Type B pancreatic cell (in vitro differentiated cells): ENCODE measurements around the gene PJVK. TPM values are rescaled to one million over a fixed set of nuclear protein-coding genes. Genes with fewer than 3 reads are reported as not detected.

ENCODE experiments used
- DNase-seq: peaks from one replicate; pipeline ENCODE4 v3.0.0; 2021; ENCODE audit warnings: mixed read lengths; ENCODE audit not compliant: unreplicated experiment; ENCODE audit errors: extremely low spot score
- H3K27ac Mint-ChIP-seq: 2 replicates; pipeline ENCODE4 v1.8.0; 2021; ENCODE audit warnings: mild to moderate bottlenecking, mixed read lengths
- H3K27me3 Mint-ChIP-seq: 2 replicates; pipeline ENCODE4 v1.8.0; 2021; ENCODE audit warnings: mixed read lengths
- H3K36me3 Mint-ChIP-seq: 2 replicates; pipeline ENCODE4 v1.8.0; 2021; ENCODE audit warnings: mixed read lengths
- H3K4me1 Mint-ChIP-seq: one replicate; pipeline ENCODE4 v1.8.0; 2021; ENCODE audit warnings: mixed read lengths; ENCODE audit not compliant: unreplicated experiment
- H3K4me3 Mint-ChIP-seq: 2 replicates; pipeline ENCODE4 v1.8.0; 2021; ENCODE audit warnings: mild to moderate bottlenecking, mixed read lengths
- H3K9me3 Mint-ChIP-seq: 2 replicates; pipeline ENCODE4 v1.8.0; 2021; ENCODE audit warnings: mixed read lengths
- long read RNA-seq: library from polyadenylated mRNA; unstranded; transcript quantifications from one replicate; pipeline ENCODE4 v2.0.0, GENCODE V29; 2020
- total RNA-seq: library from RNA; stranded (reverse); gene quantifications from 2 replicates; pipeline ENCODE4 v1.2.1, GENCODE V29; 2021; ENCODE audit warnings: low replicate concordance
- TF ChIP-seq, protein P1 (sequence below): fragments of 200-600 bp; sonication (generic); conservative IDR thresholded peaks from 2 replicates; pipeline ENCODE4 v1.5.0; 2021; ENCODE audit warnings: antibody characterized with exemption, mild to moderate bottlenecking

PJVK gene
- total RNA-seq: 2.3 and 8.0 TPM in 2 replicates
- long read RNA-seq, partial matches to known transcripts: 0 of 2 reads
- long read RNA-seq, other reads (novel, unspliced or antisense): 2 of 2 reads

GRCh38 chr2:178450774-178451525, at the start of gene PJVK, which contains the start of gene PRKRA:
Gene PJVK, plus strand, starts transcription at chr2:178451378. Its CDS starts 2,032 bp downstream, at chr2:178453410.
Gene PRKRA, minus strand, starts transcription at chr2:178451175. Its CDS starts 145 bp downstream, at chr2:178451030.
- Mint-ChIP-seq H3K4me1 (peaks cover 33% of the 10 kb centered on the region), H3K9me3 (no peaks in the 10 kb centered on the region), H3K36me3 (peaks cover 15% of the 10 kb centered on the region), H3K4me3 (peak within 1 kb of the TSS; percentile 97), H3K27ac (peak within 1 kb of the TSS; percentile 100), H3K27me3 (no peaks in the 10 kb centered on the region)
- DNase-seq: peak; percentile 100
- TF ChIP-seq, protein P1, sequence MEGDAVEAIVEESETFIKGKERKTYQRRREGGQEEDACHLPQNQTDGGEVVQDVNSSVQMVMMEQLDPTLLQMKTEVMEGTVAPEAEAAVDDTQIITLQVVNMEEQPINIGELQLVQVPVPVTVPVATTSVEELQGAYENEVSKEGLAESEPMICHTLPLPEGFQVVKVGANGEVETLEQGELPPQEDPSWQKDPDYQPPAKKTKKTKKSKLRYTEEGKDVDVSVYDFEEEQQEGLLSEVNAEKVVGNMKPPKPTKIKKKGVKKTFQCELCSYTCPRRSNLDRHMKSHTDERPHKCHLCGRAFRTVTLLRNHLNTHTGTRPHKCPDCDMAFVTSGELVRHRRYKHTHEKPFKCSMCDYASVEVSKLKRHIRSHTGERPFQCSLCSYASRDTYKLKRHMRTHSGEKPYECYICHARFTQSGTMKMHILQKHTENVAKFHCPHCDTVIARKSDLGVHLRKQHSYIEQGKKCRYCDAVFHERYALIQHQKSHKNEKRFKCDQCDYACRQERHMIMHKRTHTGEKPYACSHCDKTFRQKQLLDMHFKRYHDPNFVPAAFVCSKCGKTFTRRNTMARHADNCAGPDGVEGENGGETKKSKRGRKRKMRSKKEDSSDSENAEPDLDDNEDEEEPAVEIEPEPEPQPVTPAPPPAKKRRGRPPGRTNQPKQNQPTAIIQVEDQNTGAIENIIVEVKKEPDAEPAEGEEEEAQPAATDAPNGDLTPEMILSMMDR: peak; percentile 23

GRCh38 chr2:178401994-178402437, 49.2 kb upstream of the PJVK start:
- no peak overlapping the region for H3K27ac Mint-ChIP-seq
- no peak overlapping the region for H3K4me3 Mint-ChIP-seq
- no peak for DNase-seq

DNA sequence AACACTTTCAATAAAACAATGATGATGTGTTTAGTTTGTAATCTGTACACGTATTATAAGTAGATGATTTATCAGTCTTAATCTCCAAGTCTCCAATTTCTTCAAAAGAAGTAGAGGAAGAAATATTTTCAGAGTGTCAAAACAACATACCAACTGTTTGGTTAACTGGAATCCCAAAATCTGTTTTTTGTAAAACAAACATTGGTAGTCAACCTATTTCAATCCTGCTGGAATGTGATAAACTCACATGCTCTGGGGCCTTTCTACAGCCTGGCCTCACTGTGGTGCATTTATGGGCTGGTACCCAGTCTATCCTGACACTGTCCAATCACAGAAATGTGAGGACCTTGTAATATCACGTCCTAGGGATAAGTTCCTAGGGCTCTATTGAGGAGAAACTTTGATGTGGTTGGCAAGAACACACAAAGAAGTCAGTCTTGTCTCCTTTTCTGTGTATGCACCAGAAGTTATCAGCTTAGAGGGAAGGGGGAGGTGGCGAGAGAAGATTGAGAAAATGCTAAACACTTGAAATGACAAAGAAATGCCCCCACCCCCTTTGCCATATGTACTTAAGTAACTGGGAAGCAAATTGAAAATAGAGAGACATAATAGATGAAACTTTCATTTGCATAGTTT, 47.4 kb upstream of the PJVK start:
- TF ChIP-seq, protein P1: no peak
- H3K4me1 Mint-ChIP-seq: no peaks in the 10 kb centered on the region
- peaks cover 23% of the 10 kb centered on the region for H3K27me3 Mint-ChIP-seq
- H3K9me3 Mint-ChIP-seq: no peaks in the 10 kb centered on the region
- no peak for DNase-seq
- H3K36me3 Mint-ChIP-seq: no peaks in the 10 kb centered on the region
- H3K27ac Mint-ChIP-seq: no peak overlapping the region
- H3K4me3 Mint-ChIP-seq: no peak overlapping the region

More at GRCh38 chr2:178401994-178402437, 49.2 kb upstream of the PJVK start:
- Mint-ChIP-seq H3K36me3 (no peaks in the 10 kb centered on the region), H3K4me1 (no peaks in the 10 kb centered on the region), H3K27me3 (peaks cover 20% of the 10 kb centered on the region), H3K9me3 (no peaks in the 10 kb centered on the region)
- TF ChIP-seq, protein P1: no peak

DNA sequence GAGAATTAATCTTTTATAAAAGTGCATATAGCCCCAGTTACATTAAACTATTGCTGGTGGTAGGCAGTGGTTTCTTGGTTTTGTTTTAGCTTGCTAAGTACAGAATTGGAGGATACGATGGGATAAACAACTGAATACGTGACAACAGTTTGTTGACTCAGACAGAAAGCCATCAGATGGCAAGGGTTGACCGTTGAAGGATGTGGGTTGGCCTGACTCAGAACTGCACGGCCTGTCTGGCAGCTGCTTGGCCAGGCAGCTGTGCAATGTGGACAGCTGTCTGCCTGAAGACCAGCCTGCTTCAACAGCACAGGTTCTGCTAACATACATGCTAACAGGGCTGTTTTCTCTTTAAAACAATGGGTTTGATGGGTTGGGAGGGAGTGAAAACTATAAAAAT, 46.8 kb upstream of the PJVK start:
- no peak for DNase-seq
- no peak overlapping the region for H3K4me3 Mint-ChIP-seq
- no peak overlapping the region for H3K27ac Mint-ChIP-seq
- H3K27me3 Mint-ChIP-seq: peaks cover 23% of the 10 kb centered on the region
- H3K9me3 Mint-ChIP-seq: no peaks in the 10 kb centered on the region
- H3K36me3 Mint-ChIP-seq: no peaks in the 10 kb centered on the region
- H3K4me1 Mint-ChIP-seq: no peaks in the 10 kb centered on the region
- TF ChIP-seq, protein P1: no peak

GRCh38 chr2:178409261-178409660, 41.9 kb upstream of the PJVK start:
- H3K36me3 Mint-ChIP-seq: no peaks in the 10 kb centered on the region
- no peaks in the 10 kb centered on the region for H3K9me3 Mint-ChIP-seq
- TF ChIP-seq, protein P1: no peak
- no peak for DNase-seq
- peaks cover 4% of the 10 kb centered on the region for H3K4me1 Mint-ChIP-seq
- H3K27ac Mint-ChIP-seq: no peak overlapping the region
- H3K27me3 Mint-ChIP-seq: peaks cover 10% of the 10 kb centered on the region
- H3K4me3 Mint-ChIP-seq: no peak overlapping the region
